Activated T-cell treated with anti-CD3 and anti-CD28 coated beads for 1 hour (primary cell): ENCODE results near the gene GPX2.

Experiments
- DNase-seq: peaks from one replicate; pipeline ENCODE4 v3.0.0-alpha.2; 2020; ENCODE audit warnings: low read depth

Gene GPX2

GRCh38 chr14:64958743-64959142 lies 16.2 kb upstream of the GPX2 start:
- DNase-seq, result no peak

- no peak for DNase-seq
Measured at GRCh38 chr14:64958201-64958600, 15.7 kb upstream of the GPX2 start.

DNA sequence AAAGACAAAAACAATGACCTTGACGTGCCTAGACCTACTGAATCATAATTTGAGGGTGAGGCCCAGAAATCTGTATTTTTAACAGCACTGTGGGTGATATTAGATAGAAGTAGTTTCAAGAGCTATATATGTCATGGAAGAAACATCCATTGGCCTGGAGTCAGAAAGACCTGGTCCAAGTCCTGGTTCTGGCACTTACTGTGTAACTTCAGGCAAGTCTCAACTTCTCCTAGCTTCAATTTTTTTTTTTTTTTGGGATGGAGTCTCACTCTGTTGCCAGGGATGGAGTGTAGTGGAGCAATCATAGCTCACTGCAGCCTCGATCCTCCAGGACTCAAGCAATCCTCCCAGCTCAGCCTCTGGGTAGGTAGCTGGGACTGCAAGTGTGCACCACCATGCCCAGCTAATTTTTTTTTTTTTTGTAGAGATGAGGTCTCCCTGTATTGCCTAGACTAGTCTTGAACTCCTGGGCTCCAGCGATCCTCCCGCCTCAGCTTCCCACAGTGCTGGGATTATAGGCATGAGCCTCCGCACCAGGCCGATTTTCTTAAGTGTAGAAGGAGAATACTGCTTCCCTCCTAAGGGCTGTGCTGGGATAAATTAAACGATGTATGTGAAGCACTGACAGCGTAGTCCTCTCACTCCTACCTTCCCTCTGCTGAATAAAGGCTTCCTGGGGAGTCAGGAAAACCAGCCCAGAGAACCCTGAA lies 14.3 kb upstream of the GPX2 start:
- DNase-seq, result no peak

DNA sequence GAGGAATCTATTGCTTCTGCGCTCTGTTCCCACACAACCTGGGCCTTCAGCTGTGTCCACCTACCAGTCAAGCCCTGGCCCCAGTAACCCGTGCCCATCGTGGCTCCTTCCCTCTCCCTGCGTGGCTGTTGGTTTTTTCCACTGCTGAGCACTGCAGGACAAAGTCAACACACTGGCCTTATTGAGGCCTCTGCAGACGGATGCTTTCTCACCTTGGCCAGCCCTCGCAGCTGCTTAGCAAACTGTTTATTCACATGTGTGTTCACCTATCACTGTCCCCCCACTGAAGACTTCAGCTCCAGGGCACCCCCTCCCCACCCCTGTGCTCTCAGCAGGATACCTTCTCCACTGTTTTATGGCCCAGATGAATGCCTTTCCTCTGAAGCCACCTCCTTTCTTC lies 12.8 kb upstream of the GPX2 start:
- no peak for DNase-seq

DNA sequence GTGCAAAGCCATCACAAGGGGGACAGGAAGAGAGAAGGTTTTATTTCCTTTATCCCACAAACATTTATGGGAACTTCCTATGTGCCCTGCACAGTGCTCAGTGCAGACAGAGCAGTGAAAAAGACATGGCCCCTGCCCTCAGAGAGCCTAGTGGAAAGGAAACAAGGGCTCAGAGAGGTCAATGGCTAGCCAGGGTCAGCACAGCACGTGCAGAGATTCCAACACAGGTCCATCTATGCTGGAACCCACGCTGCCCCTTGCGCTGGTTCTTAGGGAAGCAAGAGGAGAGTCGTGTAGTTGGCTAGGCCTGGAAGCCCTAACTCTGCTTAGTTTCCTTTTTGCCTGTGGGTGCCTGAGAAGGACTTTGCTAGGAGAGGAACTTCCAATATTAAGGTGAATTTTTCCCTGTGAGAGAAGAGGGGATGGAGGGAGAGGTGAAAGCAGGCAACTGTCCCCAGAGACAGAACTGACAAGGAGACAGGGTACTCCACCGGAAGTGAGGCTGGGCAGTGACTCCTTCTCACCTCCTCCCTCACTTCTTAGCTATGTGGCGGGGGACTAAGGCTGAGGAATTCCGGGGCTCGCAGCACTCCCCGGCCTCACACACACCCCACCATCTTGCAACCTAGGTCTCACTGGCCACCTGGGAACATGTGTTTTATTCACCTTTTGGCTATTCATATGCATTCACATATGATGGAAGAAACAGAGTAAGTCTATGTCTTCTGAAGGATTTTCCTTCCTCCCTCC lies 12.1 kb upstream of the GPX2 start:
- no peak for DNase-seq

GRCh38 chr14:64953661-64954060 lies 11.1 kb upstream of the GPX2 start:
- DNase-seq, result no peak

- no peak for DNase-seq
Measured at GRCh38 chr14:64953310-64953654, 10.7 kb upstream of the GPX2 start.

- DNase-seq, result no peak
Measured at GRCh38 chr14:64952598-64953309, 10.2 kb upstream of the GPX2 start.

DNA sequence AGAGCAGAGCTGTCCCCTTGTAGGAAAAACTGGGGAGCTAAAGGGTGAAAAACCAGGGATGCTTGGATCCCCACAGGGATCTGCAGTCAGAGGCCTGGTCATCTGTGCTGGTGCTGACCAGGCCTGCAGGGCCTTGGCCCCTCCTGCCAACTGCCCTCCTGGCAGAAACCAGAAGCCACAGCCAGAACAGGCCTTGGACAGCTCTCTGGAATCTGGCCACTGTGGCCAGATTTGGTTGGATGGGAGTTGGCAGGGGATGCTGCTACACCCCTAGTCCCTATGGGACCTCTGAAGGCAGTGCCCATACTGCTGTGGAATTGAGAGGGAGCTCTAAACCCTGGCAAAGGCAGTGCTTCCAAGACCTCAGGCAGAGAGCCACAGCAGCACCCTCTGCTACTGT lies 9.2 kb upstream of the GPX2 start:
- no peak for DNase-seq

DNA sequence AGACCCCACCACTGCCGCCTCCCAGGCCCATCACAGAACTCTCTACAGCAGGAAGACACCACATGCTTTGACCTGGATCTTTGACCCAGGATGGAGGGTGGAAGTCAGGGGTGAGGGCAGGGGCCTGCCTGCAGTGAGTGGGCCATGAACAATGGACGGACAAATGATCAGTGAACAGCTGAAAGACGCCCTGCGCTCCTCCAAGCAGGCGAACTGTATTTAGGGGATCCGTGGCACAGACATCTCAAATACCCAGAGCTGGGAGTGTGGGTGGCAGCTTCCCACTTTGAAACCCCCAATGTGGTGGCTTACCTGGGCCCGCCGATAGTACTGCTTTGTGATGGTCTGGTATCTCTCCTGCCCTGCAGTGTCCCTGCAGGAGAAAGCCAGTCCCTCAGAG lies 8.7 kb upstream of the GPX2 start:
- no peak for DNase-seq

GRCh38 chr14:64950889-64951288 lies 8.3 kb upstream of the GPX2 start:
- DNase-seq, result no peak

GRCh38 chr14:64948612-64949210 lies 6.2 kb upstream of the GPX2 start:
- DNase-seq, result no peak

DNA sequence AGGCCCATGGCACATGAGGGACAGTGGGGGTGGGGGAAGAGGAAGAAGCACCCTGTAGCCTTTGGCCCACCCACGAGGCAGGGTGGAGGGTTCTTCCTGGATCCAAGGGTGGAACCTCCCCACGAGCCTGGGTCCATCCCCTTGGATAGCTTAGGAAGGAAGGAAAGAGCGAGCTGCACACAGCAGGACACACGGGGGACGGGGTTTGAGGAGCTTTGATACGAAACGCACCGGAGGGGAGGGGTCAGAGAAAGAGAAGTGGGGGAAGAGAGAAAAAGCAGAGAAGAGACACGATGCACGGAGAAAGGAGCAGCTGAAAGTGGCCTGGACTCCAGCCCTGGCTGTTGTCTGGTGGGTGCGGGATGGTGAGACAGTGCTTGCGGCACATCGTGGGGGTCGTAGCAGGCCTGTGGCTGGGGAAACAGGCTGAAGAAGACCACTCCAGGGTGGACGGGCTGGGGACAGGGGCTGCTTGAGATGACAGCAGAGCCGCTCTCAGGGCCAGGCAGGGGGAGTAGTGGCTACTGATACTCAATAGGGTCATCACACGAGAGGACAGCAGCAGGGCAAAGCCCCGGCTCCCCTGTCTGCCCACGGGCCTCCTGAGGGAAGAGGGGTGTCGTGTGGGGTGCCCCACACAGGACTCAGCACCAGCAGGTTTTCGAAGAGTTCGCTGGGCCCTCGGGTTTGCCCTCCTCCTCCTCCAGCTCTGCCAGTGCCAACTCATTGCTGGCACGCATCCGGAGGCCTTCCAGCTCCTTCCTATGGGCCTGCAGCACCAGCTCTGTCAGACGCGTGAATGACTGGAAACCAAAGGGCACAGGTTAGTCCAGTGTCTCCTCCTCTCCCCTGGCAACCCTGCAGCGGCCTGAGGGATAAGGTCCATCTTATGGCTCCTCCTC lies 5.4 kb upstream of the GPX2 start:
- no peak for DNase-seq

- no peak for DNase-seq
Measured at GRCh38 chr14:64946310-64947045, 3.9 kb upstream of the GPX2 start.

DNA sequence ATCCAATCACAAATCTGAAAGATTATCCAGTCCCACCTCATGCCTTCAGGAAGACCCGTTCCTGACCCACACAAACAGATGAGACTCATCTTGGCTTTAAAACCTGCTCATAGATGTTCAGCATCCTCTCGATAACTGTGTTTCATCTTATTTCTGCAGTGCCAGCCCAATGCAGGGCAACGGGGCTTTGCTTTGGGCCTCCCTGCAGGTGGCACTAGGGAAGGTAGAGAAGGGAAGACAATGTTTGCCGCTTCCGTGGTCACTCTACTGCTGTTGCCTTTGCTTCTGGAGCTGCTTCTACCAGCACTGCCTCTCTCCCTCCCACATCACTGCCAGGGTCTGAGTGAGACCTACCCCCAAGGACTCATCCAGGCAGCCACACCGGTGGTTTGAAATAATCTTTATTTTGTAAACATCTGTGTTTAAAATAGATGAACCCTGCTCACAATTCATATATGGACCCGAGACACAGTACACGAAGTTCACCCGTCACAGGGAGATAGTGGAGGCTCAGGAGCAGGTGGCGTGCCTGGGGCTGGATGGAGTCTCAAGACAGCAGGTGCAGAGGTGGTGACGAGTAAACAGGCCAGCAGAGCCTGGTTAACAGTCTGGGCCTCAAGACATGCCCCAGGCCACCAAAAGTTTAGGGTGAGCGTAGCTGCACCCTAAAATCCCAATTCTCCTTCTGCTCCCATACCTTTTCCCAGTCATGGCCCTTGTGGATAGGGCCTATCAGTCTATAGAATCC lies 3.1 kb upstream of the GPX2 start:
- no peak for DNase-seq

GRCh38 chr14:64944861-64945260 lies 2.3 kb upstream of the GPX2 start:
- no peak for DNase-seq

DNA sequence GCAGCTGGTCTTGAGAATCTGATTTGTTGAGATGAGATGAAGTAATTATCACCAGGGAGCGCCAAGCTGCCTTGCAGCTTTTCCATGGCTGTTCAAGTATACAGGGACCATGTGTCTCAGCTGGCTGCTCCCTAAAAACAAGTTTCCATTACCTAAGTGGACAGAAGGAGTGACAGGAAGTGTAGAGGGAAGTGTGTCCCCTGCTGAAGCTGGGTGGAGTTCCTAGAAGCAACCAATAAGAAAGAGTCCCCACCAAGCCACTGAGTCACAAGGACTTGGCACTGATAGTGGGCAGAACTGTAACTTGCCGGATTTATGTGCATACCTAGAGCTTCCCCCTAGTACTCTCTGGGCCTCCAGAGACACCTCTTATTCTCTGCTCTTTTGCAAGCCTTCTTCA lies 1.5 kb upstream of the GPX2 start:
- no peak for DNase-seq

GRCh38 chr14:64943556-64943955 lies 1.0 kb upstream of the GPX2 start:
- DNase-seq, result no peak

- DNase-seq, result no peak
Measured at GRCh38 chr14:64940336-64940910, 2.1 kb downstream of the GPX2 start.

GRCh38 chr14:64939817-64940190 lies 2.7 kb downstream of the GPX2 start:
- no peak for DNase-seq
